Measurements from ENCODE around the gene FMNL2.

The FMNL2 gene

DNA sequence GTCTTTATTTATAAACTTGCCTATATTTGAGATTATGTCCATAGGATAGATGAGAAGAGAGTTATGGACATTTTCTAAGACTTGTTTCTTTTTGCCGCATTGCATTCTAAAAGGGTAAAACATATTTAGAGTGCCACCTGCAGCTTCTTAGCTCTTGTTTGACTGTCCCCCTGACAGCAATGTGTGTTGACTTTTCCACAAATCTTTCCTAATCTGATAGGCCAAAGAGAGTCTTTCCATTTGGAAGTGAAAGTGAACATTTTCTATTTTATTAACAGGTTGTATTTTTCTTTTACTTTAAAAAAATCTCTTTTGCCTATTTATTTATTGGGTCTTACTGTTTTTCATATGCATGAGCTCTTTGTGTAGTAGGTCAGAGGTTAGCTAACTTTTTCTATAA, 58.4 kb downstream of the FMNL2 start:
- Histone ChIP-seq H3K9me2 (replicated peaks; ENCODE audit: insufficient read depth, low read length) (no peaks in the 10 kb centered on the region), H3K9ac (ENCODE audit: low read length) (no peak overlapping the region), H3K4me3 (ENCODE audit: low read length) (no peak overlapping the region), H3K4me1 (ENCODE audit: low read length) (no peaks in the 10 kb centered on the region), H3K36me3 (replicated peaks; ENCODE audit: insufficient read depth, low read length) (no peaks in the 10 kb centered on the region), H3K4me2 (ENCODE audit: low read depth, low read length) (no peak overlapping the region), H3K27ac (ENCODE audit: low read length) (no peak overlapping the region), H4K20me1 (ENCODE audit: insufficient read depth, low read length) (no peaks in the 10 kb centered on the region), H2AFZ (ENCODE audit: low read length) (no peak overlapping the region), H3K79me2 (ENCODE audit: low read length) (no peaks in the 10 kb centered on the region), H3K27me3 (replicated peaks; ENCODE audit: insufficient read depth, low read length) (no peaks in the 10 kb centered on the region), H3F3A (ENCODE audit: insufficient read depth, low read length) (no peaks in the 10 kb centered on the region), H3K9me3 (replicated peaks; ENCODE audit: insufficient read depth, low read length) (no peaks in the 10 kb centered on the region)
- no peak for DNase-seq
- TF ChIP-seq, protein P1, sequence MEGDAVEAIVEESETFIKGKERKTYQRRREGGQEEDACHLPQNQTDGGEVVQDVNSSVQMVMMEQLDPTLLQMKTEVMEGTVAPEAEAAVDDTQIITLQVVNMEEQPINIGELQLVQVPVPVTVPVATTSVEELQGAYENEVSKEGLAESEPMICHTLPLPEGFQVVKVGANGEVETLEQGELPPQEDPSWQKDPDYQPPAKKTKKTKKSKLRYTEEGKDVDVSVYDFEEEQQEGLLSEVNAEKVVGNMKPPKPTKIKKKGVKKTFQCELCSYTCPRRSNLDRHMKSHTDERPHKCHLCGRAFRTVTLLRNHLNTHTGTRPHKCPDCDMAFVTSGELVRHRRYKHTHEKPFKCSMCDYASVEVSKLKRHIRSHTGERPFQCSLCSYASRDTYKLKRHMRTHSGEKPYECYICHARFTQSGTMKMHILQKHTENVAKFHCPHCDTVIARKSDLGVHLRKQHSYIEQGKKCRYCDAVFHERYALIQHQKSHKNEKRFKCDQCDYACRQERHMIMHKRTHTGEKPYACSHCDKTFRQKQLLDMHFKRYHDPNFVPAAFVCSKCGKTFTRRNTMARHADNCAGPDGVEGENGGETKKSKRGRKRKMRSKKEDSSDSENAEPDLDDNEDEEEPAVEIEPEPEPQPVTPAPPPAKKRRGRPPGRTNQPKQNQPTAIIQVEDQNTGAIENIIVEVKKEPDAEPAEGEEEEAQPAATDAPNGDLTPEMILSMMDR (IDR thresholded peaks at IDR 0.05; ENCODE audit: low read length): no peak
- no peak for TF ChIP-seq EZH2 (optimal IDR thresholded peaks at IDR 0.05; ENCODE audit: low read depth, low read length)
- no peak for TF ChIP-seq EZH2phosphoT487 (IDR thresholded peaks at IDR 0.05; ENCODE audit: low read length)

DNA sequence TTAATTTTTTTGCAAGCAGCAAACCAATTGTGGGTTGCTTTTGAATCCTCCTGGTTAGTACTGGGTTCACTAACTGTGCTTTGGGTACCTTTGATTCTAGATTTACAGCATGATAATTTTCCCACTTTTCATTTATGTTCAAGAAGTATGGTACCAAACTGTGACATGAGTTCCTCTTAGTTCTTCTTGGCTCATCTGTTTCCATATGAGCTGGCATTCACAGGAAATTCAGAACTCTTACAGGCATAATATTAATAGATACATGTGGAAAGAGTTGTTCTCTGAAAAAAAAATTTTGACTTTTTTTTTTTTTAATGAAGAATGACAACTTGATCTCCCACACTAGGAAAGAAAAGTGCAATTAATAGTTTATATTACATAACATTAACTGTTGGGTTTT, 59.4 kb downstream of the FMNL2 start:
- H3K79me2 ChIP-seq (ENCODE audit: low read length): no peaks in the 10 kb centered on the region
- no peak overlapping the region for H3K9ac ChIP-seq (ENCODE audit: low read length)
- no peaks in the 10 kb centered on the region for H3K27me3 ChIP-seq (replicated peaks; ENCODE audit: insufficient read depth, low read length)
- no peak for DNase-seq
- no peak overlapping the region for H3K4me3 ChIP-seq (ENCODE audit: low read length)
- no peaks in the 10 kb centered on the region for H4K20me1 ChIP-seq (ENCODE audit: insufficient read depth, low read length)
- H3K36me3 ChIP-seq (replicated peaks; ENCODE audit: insufficient read depth, low read length): no peaks in the 10 kb centered on the region
- no peaks in the 10 kb centered on the region for H3K4me1 ChIP-seq (ENCODE audit: low read length)
- no peak for TF ChIP-seq EZH2 (optimal IDR thresholded peaks at IDR 0.05; ENCODE audit: low read depth, low read length)
- TF ChIP-seq, protein P1 (IDR thresholded peaks at IDR 0.05; ENCODE audit: low read length): no peak
- no peak for TF ChIP-seq EZH2phosphoT487 (IDR thresholded peaks at IDR 0.05; ENCODE audit: low read length)
- no peaks in the 10 kb centered on the region for H3K9me2 ChIP-seq (replicated peaks; ENCODE audit: insufficient read depth, low read length)
- H3K9me3 ChIP-seq (replicated peaks; ENCODE audit: insufficient read depth, low read length): no peaks in the 10 kb centered on the region
- H3F3A ChIP-seq (ENCODE audit: insufficient read depth, low read length): no peaks in the 10 kb centered on the region
- no peak overlapping the region for H3K27ac ChIP-seq (ENCODE audit: low read length)
- H2AFZ ChIP-seq (ENCODE audit: low read length): no peak overlapping the region
- H3K4me2 ChIP-seq (ENCODE audit: low read depth, low read length): no peak overlapping the region

- Histone ChIP-seq H2AFZ (ENCODE audit: low read length) (no peak overlapping the region), H3F3A (ENCODE audit: insufficient read depth, low read length) (no peaks in the 10 kb centered on the region), H3K9ac (ENCODE audit: low read length) (no peak overlapping the region), H3K4me1 (ENCODE audit: low read length) (no peaks in the 10 kb centered on the region), H3K9me2 (replicated peaks; ENCODE audit: insufficient read depth, low read length) (no peaks in the 10 kb centered on the region), H3K9me3 (replicated peaks; ENCODE audit: insufficient read depth, low read length) (no peaks in the 10 kb centered on the region), H4K20me1 (ENCODE audit: insufficient read depth, low read length) (no peaks in the 10 kb centered on the region), H3K27ac (ENCODE audit: low read length) (no peak overlapping the region), H3K4me2 (ENCODE audit: low read depth, low read length) (no peak overlapping the region), H3K36me3 (replicated peaks; ENCODE audit: insufficient read depth, low read length) (no peaks in the 10 kb centered on the region), H3K79me2 (ENCODE audit: low read length) (no peaks in the 10 kb centered on the region), H3K4me3 (ENCODE audit: low read length) (no peak overlapping the region), H3K27me3 (replicated peaks; ENCODE audit: insufficient read depth, low read length) (no peaks in the 10 kb centered on the region)
- TF ChIP-seq EZH2 (optimal IDR thresholded peaks at IDR 0.05; ENCODE audit: low read depth, low read length) (no peak), EZH2phosphoT487 (IDR thresholded peaks at IDR 0.05; ENCODE audit: low read length) (no peak)
- TF ChIP-seq, protein P1 (IDR thresholded peaks at IDR 0.05; ENCODE audit: low read length): no peak
- no peak for DNase-seq
Observed at GRCh38 chr2:152395103-152395502, 60.1 kb downstream of the FMNL2 start.

Data from MM.1S (cell line).